ENCODE data around the gene MRC1.

The MRC1 gene

DNA sequence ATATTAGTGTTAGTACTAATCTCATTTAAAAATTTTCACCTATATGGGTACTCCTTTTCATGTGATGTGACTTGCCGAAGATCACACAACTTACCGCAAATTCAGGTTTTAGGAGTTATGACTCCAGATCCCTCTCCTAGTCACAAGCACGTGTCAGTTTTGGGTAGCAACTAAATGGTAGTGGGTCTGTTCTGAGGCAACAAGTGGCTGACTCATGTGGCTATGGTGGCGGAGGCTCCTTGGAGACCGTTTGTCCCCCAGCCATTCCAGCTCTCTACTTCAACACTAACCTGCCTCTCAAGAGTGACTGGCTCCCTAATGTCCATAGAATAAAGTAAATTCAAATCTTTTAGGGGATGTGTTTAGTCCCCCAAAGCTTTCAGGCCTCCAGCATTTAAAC lies 39.5 kb downstream of the MRC1 start:
- no peak for FAIRE-seq

DNA sequence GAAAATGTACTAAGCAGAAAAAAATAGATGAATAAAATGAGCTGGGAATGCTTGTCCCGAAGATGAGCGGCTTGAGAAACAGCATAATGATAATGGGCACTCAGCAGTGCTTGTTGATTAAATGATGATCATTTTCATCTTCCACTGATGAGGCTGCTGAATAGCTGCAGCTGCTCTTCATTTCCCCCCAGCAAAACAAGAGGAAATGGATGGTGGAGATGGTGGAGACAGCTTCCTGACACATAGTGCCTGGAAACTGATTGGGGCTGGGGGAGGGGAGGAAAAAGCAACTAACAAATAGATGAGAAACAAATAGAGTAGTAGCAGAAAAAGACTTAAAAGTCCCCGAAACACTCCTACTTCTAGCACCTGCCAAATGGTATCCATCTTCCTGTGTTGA lies 41.4 kb downstream of the MRC1 start:
- no peak for FAIRE-seq

DNA sequence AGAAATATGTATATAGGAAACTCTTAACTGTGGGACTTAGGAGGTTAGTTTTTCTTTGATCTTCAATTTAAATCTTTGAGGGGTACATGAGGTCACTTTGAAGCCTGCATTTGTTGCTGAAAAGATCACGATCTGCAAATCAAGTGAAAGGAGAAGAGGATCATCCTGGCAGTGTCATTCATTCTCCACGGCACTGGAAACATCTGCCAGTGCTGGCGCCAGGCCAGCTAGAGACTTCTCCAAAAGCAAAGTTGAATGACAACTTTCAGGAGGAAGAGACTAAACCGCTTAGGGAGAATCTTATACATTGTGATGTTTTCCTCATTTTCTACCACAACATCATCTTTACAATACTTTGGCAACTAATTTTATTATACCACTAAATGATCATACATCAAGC lies 42.5 kb downstream of the MRC1 start:
- FAIRE-seq = no peak

GRCh38 chr10:17854044-17854652 lies 45.0 kb downstream of the MRC1 start:
- no peak for FAIRE-seq

DNA sequence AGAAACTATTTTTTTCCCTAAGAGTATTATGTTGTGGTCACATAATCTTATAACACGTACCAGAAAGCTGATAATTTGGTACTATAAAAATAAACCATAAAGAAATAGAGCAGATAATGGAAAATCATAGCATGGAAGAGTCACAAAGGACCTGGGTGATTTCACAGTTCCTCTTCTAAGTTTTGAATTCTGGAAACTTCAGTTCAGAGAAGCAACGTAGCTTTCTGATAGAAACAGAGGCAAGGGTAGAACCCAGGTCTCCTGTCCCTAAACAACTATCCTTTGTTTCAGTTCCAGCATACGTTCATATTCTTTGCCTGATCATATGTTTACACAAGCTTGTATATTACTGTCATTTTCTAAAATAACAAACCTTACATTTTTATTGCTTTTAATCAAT lies 47.9 kb downstream of the MRC1 start:
- no peak for FAIRE-seq

GRCh38 chr10:17859492-17860156 lies 50.5 kb downstream of the MRC1 start:
- FAIRE-seq = no peak

GRCh38 chr10:17861760-17862159 lies 52.6 kb downstream of the MRC1 start:
- no peak for FAIRE-seq

DNA sequence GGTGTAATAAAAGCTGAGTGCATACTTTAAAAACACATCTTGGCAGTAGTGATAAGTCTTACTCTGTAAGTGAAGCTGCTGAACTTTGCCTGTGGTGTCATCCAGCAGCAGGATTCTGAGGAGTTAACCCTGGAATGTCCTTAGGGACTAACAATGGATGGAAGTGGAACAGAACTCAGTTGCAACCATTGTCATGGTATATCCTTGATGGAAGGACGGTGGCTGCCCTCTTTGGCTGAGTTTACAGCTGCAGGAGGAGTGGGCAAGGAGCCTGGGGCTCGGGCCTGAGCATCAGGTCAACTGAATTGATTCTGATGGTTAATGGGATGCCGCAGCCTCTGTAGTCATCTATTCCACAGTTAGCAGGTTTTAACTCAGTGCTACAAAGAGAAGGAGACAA lies 56.2 kb downstream of the MRC1 start:
- FAIRE-seq = no peak

- no peak for FAIRE-seq
Measured at GRCh38 chr10:17866346-17866745, 57.2 kb downstream of the MRC1 start.

DNA sequence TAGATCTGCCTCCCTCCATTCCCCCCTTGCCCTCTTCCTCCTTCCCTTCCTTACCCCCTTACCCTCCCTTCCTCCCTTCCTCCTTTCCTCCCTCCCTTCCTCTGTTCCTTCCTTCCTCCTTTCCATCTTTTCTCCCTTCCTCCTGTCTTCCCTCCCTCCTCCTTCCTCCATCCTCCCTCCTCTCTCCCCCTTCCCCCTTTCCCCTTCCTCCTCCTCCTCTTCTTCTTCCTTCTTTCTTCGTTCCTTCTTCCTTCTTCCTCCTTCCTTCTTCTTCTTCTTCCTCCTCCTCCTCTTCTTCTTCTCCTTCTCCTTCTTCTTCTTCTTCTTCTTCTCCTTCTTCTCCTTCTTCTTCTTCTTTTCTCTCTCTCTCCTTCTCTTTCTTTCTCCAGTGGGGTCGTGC lies 57.9 kb downstream of the MRC1 start:
- no peak for FAIRE-seq

DNA sequence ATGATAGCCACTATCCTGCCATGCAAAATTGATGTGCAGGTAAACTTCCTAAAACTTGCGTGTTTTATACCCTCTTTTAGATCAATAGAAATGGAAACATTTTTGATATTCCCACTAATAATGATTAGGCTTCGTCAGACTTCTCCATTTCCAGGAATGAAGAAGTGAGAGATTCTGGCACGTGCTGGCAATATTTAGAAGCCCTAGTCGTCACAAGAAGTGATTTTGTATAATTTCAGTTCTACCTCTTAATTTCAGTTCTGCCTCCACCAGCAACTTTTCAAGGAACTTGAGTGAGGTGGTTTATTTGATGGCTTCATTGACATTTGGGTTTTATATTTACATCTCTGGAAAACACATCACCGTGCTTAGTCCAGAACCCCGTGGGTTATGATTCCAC lies 61.9 kb downstream of the MRC1 start:
- FAIRE-seq = no peak

DNA sequence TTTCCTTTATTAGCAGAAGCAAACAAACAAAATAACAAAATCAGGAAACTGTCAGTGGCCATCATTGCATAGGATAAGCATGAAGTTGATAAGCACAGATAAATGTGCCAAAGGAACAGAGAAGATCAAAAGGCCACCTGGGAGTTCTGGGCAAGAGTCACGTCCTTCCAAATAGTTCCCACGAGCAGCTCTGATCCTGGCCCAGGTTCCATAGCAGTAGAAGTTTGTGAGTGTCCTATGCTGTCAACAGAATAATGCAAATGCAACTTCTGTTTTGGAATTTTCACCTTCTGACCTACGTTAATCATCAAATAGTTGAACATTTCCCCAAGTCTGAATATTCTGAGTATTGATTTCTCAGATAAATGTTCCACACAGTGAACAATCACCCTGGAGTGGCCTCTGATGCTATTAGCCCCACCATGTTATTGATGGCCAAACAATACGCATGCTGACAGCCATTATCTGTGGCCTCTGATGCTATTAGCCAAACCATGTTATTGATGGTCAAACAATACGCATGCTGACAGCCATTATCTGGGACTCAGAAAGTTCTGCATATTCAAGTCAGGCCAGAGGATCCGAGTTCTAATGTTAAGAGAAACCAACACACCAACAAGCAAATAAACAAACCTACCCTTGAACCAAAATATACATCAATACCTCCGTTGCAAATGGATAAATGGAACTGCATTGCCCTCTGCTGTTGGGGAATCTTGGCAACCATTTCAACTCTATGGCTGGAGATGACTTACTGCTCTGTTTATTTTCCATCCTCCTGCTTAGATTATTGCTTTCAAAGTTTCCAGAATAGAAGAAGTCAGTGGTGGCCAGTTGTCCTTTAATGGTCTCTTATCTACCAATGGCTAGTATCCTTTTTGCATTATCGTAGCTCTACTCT lies 63.3 kb downstream of the MRC1 start:
- no peak for FAIRE-seq

DNA sequence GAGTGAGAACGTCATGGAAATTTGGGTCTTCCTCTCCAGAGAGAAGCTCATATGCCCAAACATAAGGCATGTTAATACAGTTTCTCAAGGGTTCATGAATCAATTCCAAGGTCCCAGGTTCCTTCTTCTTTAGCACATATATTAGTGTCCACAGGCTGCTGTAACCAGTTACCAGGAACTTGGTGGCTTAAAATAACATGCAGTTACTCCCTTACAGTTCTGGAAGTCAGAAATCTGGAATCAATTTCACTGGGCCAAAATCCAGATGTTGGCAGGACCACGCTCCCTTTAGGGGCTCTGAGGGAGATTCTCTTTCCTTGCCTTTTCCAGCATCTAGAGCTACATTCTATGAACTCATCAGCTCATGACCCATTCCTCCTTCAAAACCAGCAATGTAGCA lies 64.8 kb downstream of the MRC1 start:
- FAIRE-seq = no peak

DNA sequence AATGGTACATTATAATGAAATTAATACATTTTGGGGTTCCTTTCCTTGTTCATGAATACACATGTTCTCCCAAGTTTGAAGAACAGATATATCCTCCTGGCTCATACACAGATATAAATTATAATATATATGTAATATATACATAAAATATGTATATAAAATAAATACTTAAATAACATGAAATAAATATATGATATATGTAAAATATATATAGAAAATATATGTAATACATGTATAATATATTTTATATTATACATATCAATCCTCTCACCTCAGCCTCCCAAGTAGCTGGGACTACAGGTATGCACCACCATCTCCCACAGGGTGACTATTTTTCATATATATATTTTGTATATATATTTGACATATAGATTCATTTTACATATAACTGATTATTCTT lies 68.0 kb downstream of the MRC1 start:
- FAIRE-seq = peak; percentile 54

DNA sequence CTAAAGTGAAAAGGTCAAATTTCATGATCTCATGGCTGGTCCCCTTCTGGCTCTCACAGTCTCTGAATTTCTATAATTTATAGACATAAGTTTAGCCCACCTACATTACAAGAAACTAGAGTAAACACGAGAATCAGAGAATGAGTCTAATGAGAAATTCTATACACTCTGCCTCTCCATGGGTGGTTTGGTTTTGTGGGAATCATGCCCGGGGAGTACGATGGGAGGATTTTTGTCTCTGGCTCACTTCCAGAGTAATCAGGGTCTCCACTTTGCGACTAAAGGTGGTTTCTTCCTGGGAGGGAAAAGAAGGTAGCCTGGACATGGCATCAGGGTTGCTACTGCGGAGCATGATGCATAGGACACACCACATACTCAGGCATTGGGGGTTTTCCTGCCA lies 69.7 kb downstream of the MRC1 start:
- no peak for FAIRE-seq

- no peak for FAIRE-seq
Measured at GRCh38 chr10:17880601-17881000, 71.5 kb downstream of the MRC1 start.

GRCh38 chr10:17882557-17882956 lies 73.4 kb downstream of the MRC1 start:
- no peak for FAIRE-seq

DNA sequence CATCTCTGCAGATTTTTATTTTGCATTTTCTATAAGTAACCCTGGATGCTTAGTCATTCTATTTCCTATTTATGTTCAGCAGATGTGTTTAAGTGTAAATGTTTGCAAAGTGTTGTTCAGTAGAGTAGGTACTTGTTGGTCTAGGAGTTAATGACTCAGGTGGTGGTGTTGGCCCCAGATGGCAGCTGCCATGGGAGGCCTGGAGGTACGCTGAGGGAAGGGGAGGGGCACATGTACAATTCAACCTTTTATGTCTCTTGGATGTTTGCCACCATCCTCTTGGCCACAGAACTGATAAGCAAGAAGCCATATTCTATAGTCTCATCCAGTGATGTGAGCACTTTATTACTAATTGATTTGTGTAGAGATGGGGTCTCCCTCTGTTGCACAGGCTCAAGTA lies 74.5 kb downstream of the MRC1 start:
- FAIRE-seq = no peak

GRCh38 chr10:17888189-17888588 lies 79.0 kb downstream of the MRC1 start:
- FAIRE-seq = no peak

DNA sequence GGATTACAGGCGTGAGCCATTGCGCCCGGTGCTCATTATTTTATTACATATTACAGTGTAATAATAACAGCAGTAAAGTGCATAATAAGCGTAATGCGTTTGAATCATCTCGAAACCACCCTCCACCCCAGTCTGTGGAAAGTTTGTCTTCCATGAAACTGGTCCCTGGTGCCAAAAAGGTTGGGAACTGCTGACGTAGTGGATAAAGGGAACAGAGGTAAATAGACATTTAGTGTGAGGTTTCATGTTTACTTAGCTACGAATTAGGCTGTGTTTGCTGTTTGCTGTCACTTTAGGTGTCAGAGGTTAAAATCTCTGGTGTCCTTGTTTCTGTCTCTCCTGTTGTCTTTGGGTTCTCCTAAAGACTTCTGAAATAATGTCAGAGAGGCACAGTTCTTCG lies 82.3 kb downstream of the MRC1 start:
- FAIRE-seq = no peak

GRCh38 chr10:17904564-17904963 lies 95.4 kb downstream of the MRC1 start:
- FAIRE-seq = no peak

DNA sequence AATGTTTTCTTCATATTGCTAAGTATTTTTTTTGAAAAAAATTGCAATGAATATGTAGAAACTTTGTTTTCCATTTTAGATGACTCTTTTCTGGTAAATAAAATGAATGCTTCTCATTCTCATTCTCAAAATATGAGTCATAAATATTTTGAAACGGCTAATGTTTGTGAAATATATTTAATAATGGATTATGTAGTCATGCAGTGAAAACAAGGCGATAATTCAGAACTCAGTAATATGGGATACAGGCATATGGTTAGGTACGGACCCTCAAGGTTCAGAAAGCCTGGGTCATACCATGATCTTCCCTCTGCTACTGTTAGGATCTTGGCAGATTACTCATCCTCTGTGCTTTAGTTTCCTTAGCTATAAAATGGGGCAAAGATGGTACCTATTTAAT lies 96.3 kb downstream of the MRC1 start:
- FAIRE-seq = no peak

- FAIRE-seq = no peak
Measured at GRCh38 chr10:17906002-17906401, 96.9 kb downstream of the MRC1 start.

- no peak for FAIRE-seq
Measured at GRCh38 chr10:17907641-17908040, 98.5 kb downstream of the MRC1 start.
